GM19397 (cell line): ENCODE data around the gene ARF3.

ENCODE experiments used
- ATAC-seq: cut with Tn5 transposase; IDR thresholded peaks from one replicate; pipeline ENCODE4 v1.9.1; 2021; ENCODE audit warnings: mild to moderate bottlenecking, moderate library complexity; ENCODE audit not compliant: unreplicated experiment

Gene ARF3

DNA sequence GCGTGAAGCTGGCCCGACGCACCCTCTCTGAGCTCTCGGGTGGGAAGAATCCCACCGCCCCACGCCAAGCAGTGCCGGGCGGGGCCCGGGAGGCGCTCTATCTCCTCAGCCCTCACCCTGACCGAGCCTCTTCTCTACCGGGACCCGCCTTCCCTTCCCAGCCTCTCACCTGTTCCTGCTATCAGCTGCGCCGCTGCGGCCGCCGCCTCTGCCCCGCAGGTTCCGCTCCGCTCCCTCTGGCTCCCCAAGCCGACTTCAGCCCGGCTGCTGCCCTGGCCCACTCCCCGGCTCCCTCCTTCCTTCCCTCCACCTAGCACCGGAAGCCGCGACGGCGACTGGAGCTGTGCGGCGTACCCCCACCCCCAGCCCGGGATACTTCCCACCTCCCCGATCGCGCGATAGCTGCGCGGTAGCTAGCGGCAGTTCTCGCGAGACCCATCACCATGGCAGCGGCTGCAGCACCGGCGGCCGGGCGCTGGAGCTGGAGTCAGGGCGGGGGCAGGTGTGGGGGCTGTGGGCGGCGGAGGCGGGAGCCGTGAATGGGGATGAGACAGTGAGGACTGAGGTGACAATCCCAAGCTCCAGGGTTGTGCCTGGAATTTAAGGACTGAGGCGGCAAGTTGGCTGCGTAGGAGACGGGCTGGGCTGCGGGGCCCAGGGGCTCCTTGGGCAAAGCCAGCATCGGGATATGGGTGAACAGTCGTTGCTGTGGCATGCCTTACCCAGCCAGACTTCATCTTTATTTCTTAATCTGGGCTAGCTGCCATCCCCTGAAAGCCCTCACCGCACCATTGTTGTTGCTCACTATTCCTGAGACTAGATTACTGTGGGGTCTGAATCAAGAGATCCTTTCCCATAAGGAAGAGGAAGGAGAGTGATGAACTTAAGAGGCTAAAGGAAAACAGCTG, at the start of gene ARF3:
TSS of gene ARF3 (minus strand) at position 347 of the 908 bp plus-strand sequence. CDS start 16,392 bp downstream, outside the sequence.
- ATAC-seq, result peak; percentile 87

DNA sequence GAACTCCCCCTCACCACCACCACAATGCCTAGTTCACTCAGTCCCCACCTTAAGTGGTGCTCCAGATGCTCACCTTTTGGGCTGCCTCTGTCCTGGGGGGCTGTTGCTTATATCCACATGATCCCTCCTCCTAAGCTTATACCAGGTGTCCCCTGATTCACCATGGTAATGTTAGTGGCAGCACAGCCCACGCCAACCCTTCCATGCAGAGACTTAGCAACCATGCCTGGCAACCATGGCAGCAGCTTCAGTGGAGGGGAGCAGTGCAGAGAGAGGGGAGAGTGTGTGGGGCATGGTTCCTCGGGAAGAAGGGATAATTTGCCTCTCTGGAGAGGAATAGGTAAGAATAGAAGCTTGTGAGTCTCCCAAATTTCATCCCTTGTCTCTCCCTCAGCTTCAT, 43.1 kb upstream of the ARF3 start:
- ATAC-seq, result no peak

DNA sequence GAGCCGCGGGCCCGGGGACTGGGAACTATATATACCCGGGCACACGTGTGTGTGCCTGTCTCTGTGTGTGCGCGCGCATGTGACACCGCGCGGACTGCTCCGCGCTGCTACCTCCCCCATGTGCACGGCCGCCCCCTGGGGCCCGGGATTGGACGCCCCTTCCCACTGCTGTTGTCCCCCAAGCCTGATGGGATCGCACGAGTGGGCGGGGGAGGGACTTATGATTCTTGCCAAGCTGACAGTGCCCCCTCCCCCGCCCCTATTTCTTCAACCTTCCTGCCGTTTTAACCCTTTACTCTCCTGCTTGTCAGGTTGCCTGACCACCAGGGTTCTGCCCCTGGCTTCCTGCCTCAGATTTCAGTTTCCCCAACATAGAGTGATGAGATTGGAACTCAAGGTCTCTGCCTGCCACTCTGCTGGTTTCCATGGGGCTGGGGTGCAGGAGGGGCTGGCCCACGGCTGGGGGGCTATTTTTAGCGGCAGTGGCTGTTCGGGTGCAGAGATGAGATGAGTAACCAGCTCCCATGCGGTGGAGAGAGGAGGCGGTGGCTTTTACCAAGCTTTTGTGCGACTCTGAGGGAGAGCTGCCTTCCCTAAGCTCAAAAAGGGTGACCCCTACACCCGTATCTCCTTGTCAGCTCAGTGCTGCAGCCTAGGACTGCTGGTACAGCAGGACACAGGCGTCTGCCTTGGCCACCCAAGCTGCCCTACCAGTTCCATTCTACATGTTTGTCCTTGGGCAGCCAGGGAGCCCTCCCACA, 42.3 kb upstream of the ARF3 start, which contains the start of gene DDN:
TSS of gene DDN (minus strand) at position 5 of the 761 bp plus-strand sequence. CDS start 88 bp downstream, outside the sequence.
- no peak for ATAC-seq

DNA sequence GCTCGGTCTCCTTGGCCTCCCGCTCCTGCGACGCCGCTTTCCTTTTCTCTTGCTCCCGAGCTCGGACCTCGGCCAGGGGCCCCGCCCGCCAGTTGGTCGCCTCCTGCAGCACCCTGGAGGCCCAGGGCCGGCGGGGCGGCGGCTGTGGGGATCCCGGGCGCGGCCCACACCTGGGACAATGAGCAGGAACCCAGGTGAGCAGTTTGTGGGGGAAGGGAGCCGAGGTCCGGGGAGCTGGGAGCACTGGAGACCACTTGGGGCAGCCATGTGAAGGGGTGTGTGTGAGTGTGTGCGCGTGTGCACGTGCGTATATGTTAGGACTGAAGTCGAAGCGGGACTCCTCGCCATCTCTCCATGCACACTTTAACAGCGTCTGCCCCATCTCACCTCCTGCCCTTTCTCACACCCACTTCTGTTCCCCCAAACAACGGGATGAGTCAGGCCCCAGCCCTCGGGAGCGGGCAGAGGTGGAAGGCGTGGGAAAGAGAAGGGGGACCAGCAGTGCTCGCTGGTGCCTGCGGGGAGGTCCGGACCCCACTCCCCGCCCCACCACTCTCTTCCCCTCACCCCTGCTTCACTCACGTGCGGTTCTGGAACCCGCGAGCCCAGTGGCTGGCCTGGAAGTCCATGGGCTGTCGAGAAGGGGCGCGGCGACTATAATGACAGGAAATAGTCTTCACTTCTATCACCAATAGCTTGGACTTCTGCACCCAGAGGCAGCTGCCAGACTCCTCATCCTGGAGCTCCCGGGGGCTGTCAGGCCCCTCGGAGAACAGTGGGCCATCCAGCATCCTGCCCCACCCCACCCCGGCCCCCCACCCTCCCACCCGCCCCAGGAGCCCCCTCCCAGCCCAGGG, 41.4 kb upstream of the ARF3 start:
- no peak for ATAC-seq

DNA sequence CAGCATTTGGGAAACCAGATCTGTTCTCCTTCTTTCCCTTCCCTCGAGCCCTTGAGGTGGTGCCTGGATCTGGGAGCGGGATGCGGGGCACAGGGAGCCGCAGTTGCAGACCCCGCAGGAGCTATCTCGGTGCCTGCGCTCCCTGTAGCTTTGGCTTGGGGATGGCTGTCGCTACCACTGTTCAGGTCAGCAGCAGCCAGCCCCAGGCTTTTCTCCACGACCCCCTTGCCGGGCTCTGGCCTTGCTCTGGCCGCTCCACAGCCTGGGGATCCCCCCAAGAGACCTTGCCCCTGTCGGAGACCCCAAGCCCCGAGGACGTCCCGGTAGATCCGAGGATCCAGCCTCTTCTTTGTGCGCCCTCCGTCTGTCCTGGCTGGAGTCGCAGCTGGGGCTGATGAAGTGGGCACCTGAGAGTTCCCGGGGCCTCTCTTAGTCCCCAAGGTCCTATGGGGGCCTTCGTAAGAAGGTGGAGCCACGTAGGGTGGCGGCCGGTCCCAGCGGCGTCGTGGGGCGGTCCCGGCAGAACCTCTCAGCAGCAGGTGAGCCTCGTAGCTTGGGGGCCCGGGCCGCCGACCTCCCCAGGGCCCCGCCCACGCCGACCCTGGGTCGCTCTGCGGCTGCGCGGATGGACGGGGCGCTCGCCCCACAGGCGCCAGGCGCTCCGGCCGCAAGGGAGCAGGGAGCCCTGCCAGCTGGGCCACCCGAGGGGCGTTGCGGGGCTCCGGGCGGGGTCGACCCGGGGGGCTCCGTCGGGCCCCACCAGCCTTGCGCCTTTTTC, 40.6 kb upstream of the ARF3 start:
- ATAC-seq, result no peak

- no peak for ATAC-seq
These were observed 39.8 kb upstream of the ARF3 start for GRCh38 chr12:48996794-48997718.

DNA sequence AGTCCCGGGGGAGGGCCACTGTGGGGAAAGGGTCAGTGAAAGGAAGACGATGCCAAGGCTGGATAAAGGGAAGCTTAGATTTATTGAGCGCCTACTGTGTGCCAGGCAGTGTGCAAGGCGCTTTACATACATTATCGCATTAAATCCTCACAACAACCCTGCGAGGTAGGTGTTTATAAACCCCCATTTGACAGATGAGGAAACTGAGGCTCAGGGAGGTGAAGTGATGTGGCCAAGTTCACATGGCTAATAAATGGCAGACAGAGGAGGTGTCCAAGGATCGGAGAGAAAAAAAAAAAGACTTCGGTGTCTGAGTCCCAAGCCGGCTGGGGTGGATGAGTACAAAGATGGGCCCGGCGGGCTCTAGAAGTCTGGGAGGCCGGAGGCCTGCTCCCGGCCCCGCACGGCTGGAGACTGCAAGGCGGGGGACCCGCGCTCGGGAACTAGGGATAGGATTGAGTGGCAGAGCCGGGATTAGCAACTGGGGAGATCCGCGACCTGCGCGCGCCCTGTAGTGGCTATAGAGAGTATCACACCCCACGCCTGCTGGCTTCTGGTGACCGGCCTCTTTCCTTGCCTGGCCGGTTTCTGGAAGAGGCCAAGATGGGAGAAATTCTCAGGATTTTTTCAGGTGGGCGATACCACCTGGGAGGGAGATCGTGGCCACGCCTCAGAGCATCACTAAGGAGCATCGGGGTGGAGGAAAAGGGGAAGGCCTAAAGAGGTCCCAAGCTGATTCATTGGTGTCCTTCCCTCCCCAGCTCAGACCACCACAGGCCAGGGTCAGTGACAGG, 38.0 kb upstream of the ARF3 start:
- ATAC-seq, result no peak

DNA sequence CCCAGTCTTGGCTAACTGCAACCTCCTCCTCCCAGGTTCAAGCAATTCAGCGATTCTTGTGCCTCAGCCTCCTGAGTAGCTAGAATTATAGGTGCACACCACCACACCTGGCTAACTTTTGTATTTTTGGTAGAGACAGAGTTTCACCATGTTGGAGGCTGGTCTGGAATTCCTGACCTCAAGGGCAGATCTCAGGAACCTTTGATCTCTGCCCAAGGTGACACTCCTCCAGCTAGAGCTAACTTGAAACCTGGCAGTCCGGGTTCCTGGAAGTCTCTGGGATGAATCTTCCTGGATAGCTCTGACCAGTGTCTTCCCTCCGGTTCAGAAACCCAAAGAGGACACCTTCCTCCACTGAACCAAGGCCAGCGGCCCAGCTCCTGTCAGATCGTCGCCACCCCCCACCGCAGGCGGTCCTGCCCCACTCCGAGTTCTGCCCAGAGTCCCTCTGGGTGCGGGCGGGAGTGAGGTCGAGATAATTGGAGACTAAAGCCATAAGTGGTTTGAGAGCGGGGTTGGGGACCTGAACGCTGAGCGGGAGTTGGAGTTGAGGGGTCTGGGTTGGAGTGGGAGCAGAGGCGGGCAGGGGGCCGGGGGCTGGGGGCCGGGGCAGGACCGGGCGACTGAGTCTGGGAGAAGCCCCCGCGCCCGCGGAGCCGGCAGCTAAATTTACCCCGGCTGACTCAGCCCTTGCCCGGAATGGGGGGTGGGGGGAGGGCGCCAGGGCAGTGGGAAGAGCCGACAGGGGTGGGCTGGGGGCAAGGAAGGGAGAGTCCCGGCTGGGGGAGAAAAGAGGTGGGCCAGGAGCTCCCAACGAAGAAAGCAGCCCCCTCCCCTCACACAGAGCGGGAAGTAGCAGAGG, 37.2 kb upstream of the ARF3 start:
- ATAC-seq, result no peak

GRCh38 chr12:48993787-48994186, 36.5 kb upstream of the ARF3 start:
- no peak for ATAC-seq

- no peak for ATAC-seq
These were observed 34.2 kb upstream of the ARF3 start for GRCh38 chr12:48991247-48992050.

- ATAC-seq, result no peak
These were observed 33.3 kb upstream of the ARF3 start for GRCh38 chr12:48990552-48990951.

DNA sequence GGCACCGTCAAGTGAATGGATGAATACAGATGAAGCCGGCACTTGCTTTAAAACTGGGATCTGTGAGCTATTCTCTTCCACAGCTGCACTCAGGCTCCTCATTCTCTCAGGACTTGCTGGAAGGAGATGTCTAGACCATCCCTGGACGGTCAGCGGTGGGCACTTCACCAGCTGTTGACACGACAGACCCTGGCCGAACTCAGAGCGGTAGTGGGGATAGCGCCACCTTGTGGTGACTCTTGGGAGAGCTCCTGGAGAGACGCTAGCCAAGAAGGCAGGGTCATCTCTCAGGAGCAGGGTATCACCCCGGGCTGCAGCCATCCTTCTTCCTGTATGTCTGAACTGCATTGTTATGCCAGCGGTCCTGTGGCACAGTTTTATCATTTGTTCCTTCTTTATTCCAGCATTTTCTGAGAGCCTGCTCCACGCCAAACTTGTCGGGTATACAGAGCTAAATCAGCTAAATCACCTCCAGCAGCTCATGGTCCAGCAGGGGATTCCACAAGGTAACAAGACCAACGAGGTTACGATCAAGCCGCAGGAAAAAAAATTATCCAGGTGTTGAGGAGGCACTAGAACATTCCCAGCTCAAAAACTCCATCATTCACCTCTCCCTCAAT, 30.9 kb upstream of the ARF3 start:
- no peak for ATAC-seq

DNA sequence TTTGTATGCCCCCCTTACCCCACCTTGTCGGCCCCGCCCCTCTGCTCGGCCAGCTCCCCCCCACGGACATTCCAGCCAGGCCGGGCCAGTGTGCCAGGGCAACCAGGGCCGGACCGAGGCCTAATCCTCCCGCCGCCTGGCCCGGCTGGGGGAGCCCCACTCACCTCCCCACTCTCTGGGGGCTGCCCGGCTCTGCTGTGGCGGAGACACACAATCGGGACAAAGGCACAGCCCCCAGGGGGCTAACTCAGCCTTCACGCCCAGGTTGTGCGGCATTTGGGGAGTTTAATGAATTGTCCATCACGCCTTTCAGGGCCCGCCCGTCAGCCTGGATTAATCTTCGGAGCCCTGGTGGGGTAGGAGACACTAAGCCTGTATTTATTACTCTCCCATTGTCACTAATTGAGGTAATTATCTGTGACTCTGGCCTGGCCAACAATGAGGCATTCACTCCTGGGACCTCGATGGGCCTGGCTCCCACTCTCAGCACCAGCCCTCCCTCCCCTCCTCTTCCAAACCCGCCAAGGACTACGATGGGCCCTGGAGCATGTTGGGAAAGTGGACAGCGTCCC, 29.5 kb upstream of the ARF3 start:
- no peak for ATAC-seq

DNA sequence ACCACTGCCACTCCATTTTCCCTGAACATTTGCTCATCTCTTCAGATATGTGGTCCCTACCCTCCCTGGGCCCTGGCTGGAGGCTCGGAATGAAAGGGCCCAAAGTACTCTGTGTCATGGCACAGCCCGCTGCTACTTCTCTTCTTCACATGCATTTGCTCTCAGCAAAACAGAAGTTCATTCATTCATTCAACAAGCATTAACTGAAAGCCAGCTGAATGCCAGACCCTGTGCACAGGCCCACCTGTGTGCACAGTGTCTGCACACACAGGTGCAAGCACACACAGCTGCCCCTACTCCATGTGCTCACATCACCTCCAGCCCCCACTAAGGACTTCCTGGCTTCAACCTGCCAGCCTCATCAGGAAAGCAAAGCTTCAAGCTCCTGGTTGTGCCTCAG, 28.6 kb upstream of the ARF3 start:
- no peak for ATAC-seq

- no peak for ATAC-seq
These were observed 28.2 kb upstream of the ARF3 start for GRCh38 chr12:48985475-48985897.
